G401 (cell line): ENCODE measurements around the gene TMEM14A. TPM values are rescaled to one million over a fixed set of nuclear protein-coding genes. Genes with fewer than 3 reads are reported as not detected.

Source experiments
- DNase-seq: peaks from one replicate; pipeline ENCODE4 v3.0.0-alpha.2; 2015; ENCODE audit warnings: low spot score
- in situ Hi-C: cut with HindIII; loops from 2 replicates; pipeline ENCODE4 v1.10.0; 2016; ENCODE audit warnings: low sequenced_read_pairs, mixed read lengths
- total RNA-seq: library from RNA; depleted of rRNA; stranded (reverse); fragments of >200 nt; shearing (Covaris generic); gene quantifications from 2 replicates; pipeline ENCODE4 v1.2.3, GENCODE V29; 2014; rRNA removed

Gene TMEM14A, protein sequence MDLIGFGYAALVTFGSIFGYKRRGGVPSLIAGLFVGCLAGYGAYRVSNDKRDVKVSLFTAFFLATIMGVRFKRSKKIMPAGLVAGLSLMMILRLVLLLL
- 47.1 and 61.1 TPM in 2 replicates for total RNA-seq

DNA sequence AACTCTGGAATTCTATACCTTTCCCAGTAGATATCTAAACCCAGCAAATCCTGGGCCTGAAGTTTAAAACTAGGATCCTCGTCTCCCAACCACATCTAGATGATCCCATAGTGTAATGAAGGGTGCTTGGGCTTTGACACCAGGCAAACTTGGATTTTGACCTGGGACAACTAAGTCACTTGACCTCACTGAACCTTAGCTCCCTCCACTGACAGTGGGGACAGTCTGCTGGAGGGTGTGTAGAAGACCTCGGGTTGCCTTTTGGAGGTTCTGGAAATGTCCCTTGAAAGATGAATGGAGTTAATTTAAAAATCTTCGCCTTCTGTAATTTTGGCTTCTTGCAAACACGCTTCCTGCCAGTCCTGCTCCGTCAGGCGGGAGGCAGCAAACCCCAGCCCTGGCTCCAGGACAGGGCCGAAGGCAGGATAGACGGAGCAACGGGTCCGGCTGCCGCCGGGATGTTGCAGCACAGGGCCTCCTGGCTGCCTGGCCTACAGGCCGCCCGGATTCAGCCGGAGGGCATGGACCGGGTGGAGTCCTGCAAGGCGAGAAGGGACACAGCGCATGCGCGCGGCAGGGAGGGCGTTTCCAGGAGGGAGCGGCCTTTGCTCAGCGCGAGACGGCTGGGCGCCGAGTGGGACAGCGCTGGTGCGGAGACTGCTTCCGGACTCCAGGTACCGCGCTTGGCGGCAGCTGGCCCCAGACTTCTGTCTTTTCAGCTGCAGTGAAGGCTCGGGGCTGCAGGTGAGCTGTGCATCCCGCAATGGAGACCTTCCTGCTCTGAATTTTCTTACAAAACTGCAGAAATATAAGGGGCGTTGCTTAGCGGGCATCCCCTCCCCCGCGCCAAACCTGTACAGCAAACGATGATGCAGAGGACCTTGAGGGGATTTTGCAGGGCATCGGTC is at the start of gene TMEM14A:
Gene TMEM14A, plus strand, starts transcription at position 612 of the 908 bp plus-strand sequence. CDS start 5,990 bp downstream, outside the sequence.
- DNase-seq = peak; percentile 94
- in situ Hi-C loops = loop anchor here (25.0 kb wide), 1 partner anchor 258 kb away; the partner anchor contains the start of gene EFHC1

DNA sequence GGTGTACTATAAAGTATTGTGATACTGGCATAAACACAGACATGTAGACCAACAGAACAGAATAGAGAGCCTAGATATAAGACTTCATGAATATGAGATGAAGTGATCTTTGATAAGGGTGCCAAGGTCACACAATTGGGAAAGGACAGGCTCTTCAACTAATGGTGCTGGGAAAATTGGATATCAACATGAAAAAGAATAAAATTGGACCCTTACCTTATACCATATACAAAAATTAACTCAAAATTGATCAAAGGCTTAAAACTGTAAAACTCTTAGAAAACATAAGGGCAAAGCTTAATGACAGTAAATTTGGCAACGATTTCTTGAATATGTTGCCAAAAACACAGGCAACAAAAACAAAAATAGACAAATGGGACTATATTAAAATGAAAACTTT is 49.3 kb upstream of the TMEM14A start:
- no peak for DNase-seq
- in situ Hi-C loops = no loop called here

DNA sequence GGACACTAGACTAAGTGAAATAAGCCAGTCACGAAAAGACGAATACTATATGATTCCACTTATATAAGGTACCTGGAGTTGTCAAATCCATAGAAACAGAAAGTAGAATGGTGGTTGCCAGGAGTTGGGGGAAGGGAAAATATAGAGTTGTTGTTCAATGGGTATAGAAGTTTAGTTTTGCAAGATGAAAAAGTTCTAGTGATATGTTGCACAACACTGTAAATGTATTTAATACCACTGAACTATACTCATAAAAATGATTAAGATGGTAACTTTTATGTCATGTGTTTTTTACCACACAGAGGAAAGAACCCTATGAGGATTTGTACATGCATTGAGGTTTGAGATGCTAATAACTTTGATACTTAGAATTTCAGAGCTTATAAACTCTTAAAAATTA is 48.1 kb upstream of the TMEM14A start:
- in situ Hi-C loops = no loop called here
- DNase-seq = no peak

DNA sequence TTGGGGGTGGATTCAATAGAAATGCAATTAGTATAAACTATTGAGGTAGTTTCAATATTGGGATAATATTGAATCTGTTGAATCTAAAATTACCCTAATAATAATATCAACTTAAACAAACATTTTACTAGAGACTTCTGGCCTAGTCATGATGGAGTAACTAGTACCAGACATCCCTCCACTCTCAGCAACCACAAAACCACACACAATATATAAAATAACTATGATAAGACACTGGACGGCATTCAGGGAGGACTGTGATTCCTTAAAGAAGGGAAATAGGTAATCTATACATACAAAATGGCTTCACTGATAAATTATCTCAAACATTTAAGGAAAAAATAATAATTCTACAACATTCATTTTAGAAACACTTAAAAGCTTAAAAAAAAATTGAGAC is 38.9 kb upstream of the TMEM14A start:
- in situ Hi-C loops = no loop called here

DNA sequence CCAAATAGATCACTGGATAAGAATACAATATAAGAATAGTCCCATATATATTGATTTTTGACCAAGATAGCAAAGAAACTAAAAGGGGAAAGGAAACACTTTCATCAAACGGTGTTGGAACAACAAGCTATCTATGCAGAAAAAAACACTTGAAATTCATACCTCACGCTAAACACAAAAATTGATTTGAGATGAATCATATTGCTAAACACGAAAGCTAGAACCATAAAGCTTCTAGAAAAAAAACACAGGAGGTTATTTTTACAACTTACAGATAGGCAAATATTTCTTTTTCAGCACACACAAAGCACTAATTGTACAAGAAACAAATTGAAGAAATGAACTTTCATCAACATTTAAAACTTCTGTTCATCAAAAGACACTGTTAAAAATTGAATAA is 36.7 kb upstream of the TMEM14A start:
- in situ Hi-C loops = no loop called here
- DNase-seq = no peak

More for the DNA sequence above, 38.9 kb upstream of the TMEM14A start:
- no peak for DNase-seq

DNA sequence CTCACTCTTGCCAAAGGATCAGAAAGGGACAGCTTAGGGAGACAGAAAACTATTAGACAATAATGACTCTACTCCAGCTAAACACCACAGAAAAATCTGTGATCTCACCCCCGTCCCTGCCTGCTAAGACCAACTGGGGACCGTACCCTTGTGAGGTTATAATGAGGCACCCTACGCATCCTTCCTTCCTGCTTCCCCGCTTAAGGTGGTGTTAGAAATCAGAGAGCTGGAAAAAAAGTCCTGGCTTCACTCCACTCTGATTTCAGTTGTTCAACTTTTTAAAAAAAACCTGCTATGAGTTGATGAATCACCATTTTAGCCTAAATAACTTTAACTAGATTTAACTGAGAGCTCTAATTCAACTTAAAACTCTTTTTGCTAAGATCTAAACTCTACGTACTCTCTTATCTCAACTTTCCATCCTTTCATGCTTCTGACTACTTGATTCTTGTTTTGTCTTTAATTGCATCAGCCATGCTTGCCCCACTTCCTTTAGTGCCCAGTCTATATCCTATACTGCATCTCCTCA is 35.8 kb upstream of the TMEM14A start:
- DNase-seq = no peak
- in situ Hi-C loops = no loop called here

DNA sequence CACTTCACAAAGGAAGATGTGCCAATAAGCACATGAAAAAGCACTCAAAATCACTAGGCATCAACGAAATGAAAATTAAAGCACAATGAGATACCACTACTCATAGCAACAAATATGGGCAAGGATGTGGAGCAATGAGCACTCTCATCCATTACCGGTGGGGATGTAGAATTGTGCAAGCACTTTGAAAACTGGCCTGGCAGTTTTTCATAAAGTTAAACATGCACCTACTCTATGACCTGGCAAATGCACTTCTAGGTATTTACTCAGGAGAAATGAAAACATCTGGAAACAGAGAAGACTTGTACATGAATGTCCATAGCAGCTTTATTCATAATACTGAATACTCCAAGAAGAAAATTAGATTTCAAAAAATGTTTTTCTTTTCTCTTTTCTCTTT is 34.1 kb upstream of the TMEM14A start:
- DNase-seq = no peak
- in situ Hi-C loops = no loop called here

DNA sequence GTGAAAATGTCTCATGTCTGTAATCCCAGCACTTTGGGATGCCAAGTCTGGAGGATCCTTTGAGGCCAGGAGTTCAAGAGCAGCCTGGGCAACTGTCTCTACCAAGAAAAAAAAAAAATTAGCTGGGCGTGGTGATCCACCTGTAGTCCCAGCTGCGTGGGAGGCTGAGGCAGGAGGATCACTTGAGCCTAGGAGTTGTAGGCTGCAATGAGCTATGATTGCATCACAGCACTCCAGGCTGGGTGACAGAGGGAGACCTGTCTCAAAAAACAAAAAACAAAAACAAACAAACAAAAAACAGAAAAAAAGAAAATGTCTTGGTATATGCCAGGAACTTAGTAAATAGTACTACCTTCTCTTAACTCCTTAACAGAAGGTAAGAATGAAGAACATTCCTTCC is 31.4 kb upstream of the TMEM14A start:
- DNase-seq = no peak

DNA sequence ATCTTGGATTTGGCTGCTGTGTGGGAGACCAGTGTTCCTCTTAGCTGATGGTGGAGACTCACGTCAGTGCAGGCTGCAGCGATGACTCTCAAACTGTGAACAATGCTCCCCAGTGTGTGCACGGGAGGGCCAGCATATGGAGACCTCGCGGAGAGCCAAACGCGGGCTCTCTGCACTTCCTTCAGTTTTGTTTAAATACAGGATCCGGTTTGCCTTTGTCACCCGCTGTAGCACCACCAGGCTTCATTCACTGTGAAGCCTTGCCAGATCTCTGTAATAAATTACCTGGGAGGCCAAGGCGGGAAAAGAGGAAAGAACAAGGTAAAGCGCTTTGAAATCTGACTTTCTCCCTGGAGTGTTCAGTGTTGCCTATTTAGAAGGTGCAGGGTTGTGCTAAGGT is 30.7 kb upstream of the TMEM14A start:
- peak; percentile 3 for DNase-seq
- in situ Hi-C loops = no loop called here

More for the DNA sequence above, 31.4 kb upstream of the TMEM14A start:
- in situ Hi-C loops = no loop called here

DNA sequence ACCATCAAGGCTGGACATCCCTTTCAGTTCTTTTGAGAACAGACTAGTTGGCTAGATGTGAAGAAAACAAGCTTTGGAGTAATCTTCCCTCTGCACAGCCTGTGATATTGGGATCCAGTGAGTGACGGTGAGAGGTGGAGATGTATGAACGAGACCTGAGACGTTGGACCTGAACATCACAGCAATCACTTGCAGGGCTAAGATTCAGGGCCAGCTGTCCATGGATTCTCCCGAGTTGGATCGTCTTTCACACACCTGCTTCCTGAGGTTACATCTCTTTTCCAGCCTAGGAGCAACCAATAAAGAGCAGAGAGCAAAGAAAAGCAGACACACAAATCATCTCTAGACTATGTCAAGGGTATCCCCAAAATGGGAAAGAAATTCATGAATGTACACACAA is 30.0 kb upstream of the TMEM14A start:
- no peak for DNase-seq
- in situ Hi-C loops = no loop called here

DNA sequence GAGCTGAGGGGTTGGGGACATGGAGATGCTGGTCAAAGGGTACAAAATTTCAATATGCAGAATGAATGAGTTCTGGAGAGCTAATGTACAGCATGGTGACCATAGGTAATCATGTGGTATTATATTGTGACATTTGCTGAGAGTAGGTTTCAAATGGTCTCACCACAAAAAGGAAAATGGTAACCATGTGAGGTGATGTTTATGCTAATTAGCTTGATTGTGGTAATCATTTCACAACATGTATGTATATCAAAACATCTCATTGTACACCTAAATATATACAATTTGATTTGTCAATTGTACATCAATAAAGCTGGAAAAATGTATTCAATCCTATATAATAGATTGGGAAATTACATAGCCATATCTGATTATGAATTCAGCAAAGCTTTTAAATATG is 29.5 kb upstream of the TMEM14A start:
- in situ Hi-C loops = no loop called here
- DNase-seq = no peak

DNA sequence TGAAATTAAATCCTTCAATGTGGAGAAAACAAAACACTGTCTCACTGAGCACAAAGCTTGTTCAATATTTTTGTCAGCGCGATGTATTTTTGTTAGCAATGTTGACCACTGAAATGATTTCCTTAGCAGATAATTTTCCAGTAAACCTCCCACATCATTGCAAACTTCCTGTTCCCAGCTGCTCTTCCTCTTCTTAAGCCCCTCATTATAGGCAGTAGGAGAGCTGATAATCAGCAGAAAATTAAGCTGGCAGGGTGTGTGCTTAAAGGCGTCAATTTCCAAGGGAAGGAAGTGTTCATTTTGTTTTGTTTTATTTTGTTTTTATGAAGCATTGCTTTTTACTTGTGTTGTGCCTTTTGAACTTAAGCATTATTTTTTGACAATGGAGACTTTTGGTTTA is 29.1 kb upstream of the TMEM14A start:
- DNase-seq = no peak
- in situ Hi-C loops = no loop called here

DNA sequence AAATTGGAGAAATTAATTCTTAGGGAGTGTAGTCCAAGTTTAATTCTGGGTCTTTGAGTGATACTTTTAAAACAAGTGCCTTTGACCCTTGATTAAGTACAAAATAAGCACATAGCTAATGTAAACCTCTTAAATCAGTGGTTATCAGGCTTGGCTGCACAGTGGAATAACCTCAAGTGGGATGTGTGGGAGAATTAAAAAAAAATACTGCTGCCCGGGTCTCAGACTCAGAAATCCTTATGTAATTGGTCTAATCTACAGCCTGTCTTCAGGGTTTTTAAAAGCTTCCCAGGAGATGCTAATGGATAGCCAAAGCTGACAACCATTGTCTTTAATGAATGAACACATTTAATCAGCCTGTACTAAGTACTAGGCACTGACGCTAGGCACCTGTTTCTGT is 28.5 kb upstream of the TMEM14A start:
- in situ Hi-C loops = no loop called here
- no peak for DNase-seq

DNA sequence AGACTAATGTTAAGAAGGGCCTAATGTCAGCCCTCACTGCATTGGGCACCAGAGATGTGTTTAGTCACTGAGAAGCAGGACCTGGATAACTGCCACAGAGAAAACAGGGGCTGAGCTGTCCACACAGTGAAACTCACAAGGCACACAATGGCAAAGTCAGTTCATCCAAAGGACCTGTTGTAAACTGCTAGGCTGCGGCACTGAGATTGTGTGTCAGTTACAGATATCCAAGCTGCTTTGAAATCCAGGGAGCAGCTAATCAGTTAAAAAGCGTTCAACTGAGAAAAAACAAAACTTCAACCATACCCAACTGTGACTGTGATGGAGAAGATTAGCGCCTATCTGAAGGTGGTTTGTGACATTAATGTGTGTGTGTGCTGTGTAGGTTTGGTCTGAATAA is 27.8 kb upstream of the TMEM14A start:
- no peak for DNase-seq
- in situ Hi-C loops = no loop called here

DNA sequence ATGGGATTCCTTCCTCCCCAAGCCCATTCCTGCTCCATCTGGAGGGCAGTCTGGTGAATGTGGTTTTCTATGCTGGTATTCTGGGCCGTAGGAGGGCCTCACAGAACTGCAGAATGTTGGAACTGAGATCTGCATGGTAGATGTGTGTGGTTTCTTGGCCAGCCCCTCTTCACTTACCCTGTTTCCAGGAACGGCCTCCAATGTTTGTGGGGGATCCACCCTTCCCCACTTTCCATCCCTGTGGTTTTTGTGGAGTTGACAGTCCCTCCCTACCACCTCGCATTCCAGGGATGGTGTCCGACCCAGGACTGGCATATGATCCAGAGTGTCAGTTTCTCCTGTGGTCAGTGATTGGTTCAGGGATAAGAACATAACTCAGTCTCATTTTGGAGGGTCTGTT is 26.7 kb upstream of the TMEM14A start:
- no peak for DNase-seq

DNA sequence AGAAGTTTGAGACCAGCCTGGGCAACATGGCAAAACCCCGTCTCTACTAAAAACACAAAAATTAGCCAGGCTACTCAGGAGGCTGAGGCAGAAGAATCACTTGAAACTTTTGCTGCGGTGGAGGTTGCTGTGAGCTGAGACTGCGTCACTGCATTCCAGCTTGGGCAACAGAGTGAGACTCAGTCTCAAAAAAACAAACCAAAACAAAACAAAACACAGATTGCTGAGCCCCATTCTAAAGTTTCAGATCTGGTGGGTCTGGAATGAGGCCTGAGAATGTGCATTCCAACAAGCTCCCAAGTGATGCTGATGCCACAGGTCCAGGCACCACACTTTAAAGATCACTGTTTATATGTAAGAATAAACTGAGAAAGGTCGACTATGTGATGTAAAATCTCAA is 24.9 kb upstream of the TMEM14A start:
- in situ Hi-C loops = no loop called here
- DNase-seq = no peak

More for the DNA sequence above, 26.7 kb upstream of the TMEM14A start:
- in situ Hi-C loops = no loop called here

DNA sequence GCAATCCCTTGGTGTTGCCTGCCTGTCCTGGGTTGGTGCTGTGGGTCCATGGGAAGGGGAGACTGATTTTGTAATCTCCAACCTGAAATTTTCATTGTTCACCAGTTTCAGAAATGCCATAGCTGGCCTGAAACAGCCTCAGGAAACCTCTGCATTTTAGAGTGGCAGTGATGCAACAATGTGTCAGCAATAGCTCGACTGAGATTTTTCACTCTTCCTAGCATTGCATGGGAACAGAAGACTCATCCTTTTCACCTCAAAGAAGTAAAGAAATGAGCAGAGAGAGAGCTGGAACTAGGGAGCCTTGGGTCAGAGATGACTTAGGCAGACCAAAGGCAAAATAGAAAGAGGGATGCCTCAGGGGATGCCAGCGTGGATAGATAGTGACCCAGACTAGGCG is 23.7 kb upstream of the TMEM14A start:
- in situ Hi-C loops = no loop called here
- DNase-seq = no peak

DNA sequence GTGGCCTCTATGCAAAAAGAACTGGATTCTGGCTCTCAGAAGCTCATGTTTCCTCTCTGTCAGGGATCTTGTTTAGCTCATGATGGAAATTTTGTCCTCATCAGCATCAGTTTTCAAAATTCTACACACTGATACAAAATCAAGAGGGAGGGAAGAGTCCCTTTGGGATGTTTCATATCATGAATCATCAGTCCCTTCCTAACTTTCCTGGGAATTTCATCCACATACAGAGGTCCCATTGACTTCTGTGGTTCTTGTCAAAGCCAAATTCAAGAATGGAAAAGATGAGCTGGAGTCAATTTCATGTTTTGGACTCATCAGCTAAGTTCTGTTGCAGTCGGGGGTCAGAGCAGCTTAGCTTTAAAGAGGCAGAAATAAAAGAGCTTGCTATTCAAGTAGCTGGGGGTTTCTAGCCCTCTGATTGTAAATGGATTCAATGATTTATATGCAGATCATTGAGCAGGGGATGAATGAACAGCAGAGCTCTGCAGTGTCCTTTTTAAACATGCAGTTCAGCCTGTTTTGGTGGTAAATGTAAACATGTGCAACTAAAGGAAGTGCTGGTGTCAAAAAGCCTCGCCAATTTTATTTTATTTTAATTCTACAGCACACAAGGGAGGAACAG is 21.3 kb upstream of the TMEM14A start:
- in situ Hi-C loops = loop anchor here (25.0 kb wide), 1 partner anchor 237 kb away; the partner anchor contains the start of gene EFHC1
- DNase-seq = no peak

DNA sequence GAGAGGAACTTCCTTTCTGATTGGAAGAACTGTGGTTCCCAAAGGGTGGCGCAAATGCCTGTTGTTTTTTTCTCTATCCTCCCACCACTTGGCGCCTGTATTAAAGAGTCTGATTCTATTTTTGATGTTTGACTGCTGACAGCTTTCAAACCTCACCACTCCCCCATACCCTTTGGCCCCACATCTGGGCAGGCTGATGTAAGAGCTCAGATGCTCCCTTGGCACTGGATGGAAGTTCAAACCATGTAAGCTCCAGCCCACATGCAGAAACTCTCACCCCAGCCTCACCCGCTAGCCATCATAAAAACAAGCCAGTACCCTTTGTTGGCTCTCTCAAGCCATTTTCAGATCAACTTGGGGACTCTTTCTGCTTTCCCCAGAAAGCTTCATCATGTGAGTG is 20.0 kb upstream of the TMEM14A start:
- no peak for DNase-seq
- in situ Hi-C loops = loop anchor here (25.0 kb wide), 1 partner anchor 239 kb away; the partner anchor contains the start of gene EFHC1

DNA sequence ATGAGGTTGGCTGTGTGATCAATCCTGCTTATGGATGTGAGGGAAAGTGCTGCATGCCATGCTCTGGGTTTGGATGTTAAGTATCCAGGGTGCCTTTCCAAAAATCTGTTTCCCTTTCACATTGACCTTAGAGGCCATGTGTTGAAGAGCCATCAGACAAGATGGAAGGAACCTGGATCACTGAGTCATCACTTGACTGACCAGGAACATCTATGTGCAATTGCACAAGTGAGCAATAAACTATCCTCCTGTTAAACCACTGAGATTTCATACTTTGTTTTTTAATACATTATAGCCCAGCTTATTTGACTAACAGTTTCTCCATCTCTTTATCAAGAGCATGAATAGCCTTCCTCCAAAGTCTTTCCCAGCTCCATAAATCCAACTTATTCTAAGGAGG is 17.8 kb upstream of the TMEM14A start:
- DNase-seq = no peak
- in situ Hi-C loops = loop anchor here (25.0 kb wide), 1 partner anchor 241 kb away; the partner anchor contains the start of gene EFHC1
